ENCODE measurements around the gene SHQ1. TPM values are rescaled to one million over a fixed set of nuclear protein-coding genes. Genes with fewer than 3 reads are reported as not detected.
"Not testable (repeated sequence)": the region's sequence is repeated elsewhere in the genome, so short reads cannot be mapped to it uniquely, and the experiment has no call there.

Gene SHQ1
- total RNA-seq, 1 experiment from 2014 or later = 11.2 TPM

GRCh38 chr3:72800869-72801268 is 47.4 kb downstream of the SHQ1 start:
- DNase-seq (ENCODE audit: low spot score) = no peak

- no peak for DNase-seq (ENCODE audit: low spot score)
Measured at GRCh38 chr3:72798552-72799195, 49.6 kb downstream of the SHQ1 start.

GRCh38 chr3:72797773-72798543 is 50.3 kb downstream of the SHQ1 start:
- DNase-seq (ENCODE audit: low spot score) = no peak

DNA sequence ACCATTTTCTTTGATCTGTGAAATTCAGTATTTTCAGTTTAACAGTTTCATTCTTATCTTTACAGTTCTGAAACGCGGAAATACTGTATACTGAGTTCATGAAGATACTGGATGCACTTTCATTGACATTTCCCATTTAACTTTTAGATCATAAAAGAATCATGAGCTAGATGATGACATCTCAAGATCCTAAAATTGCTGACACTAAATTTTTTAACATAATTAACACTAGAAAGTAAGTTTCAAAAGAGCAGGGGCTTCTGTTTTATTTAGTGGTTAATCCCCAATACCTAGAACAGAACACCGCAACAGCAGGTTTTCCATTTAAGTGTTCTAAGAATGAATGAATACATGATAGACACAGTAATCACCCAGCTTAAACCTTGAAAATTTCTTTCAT is 54.2 kb downstream of the SHQ1 start:
- no peak for DNase-seq (ENCODE audit: low spot score)

- DNase-seq (ENCODE audit: low spot score) = no peak
Measured at GRCh38 chr3:72791161-72791560, 57.1 kb downstream of the SHQ1 start.

DNA sequence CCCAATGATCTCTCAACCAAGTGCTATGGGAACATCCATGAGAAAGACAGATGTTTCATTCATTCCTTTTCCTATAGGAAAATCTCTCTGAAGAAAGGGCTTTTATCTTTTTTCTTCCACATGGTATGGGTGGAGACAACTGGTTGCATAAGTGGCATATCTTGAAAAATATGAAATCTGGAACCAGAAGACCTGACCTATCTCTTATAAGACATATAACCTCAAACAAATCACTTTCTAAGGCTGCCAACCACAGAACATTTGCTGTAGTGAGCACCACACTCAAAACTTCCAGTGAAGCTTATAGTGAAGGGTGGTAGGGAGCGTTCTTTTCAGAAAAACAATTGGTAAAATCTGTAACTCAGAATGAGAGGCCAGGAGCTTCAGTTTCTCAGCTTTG is 58.5 kb downstream of the SHQ1 start:
- no peak for DNase-seq (ENCODE audit: low spot score)

DNA sequence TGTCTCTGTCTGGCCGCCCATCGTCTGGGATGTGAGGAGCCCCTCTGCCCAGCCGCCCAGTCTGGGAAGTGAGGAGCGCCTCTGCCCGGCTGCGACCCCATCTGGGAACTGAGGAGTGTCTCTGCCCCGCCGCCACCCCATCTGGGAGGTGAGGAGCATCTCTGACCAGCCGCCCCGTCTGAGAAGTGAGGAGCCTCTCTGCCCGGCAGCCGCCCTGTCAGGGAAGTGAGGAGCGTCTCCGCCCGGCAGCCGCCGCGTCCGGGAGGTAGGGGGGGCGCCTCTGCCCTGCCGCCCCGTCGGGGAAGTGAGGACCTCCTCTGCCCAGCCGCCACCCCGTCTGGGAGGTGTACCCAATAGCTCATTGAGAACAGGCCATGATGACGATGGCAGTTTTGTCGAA is 60.0 kb downstream of the SHQ1 start:
- DNase-seq (ENCODE audit: low spot score) = not testable (repeated sequence)

GRCh38 chr3:72786668-72787067 is 61.6 kb downstream of the SHQ1 start:
- DNase-seq (ENCODE audit: low spot score) = no peak

GRCh38 chr3:72784226-72784625 is 64.0 kb downstream of the SHQ1 start:
- DNase-seq (ENCODE audit: low spot score) = no peak

DNA sequence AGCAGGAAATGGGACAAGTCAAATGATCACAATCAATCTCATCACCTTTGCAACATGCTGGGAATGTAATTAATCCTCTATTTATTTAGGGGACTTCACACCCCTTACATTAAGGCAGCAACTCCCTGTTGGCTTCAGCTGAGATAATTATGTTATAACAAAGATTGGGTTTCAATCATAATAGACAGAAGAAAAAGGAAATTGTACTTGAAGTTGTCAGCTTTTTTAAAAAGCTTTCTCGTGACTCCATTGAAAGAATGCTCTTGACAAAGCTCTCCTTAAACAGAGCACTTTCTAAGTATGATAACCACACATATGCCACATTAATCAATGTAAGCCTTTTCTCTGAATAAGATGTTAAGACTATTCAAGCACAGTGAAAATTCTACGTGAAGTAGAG is 65.7 kb downstream of the SHQ1 start:
- DNase-seq (ENCODE audit: low spot score) = no peak

DNA sequence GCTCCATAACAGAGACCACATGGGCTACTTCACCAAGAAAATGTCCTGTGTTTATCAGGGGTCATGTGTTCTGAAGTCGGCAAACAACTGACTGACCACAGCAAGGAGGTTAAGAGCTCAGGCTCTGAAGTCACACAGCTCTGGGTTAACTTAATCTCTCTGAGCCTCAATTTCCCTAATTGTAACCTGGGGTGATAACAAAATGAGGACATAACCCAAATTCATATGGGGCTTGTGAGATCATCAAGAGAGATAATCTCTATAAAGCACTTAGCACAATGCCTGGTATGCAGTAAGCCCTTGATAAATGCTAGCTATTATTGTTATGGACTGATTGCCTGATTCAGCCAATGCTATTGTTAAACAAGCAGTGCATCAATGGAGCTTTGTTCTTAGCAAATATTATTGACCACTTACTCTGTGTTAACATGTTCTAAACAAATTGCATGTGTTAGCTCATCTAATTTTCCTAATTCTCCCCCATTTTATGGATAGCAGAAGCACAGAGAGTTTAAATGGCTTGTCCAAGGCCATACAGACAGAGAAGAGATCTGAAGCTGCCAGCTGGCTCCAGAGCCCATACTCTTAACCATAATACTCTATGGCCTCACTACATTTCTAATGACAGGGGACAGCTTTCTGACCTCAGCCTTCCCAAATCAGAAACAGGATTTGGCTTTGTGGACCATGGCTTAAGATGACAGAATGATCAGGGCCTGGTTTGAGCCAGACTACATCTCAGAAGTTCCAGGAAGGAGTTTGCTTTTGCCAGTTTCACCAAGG is 78.3 kb downstream of the SHQ1 start:
- no peak for DNase-seq (ENCODE audit: low spot score)

DNA sequence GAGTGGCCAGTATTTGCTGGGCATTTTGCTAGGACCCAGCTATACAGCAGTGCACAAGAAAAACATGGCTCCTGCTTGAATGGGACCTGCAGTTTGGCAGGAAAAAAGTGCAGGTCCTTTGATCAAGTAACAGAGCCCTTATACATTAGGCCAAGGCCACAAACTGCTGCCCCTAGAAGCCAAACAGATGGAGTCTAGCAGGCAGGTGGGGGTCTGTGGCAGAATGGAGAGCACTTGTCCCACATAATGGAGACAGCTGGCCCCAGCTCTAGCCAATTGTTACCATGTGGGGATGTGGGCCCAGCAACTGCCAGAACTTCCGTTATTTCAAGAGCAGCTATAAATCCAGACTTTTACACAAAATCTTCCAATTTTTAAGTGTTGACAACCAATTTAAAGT is 79.3 kb downstream of the SHQ1 start:
- DNase-seq (ENCODE audit: low spot score) = no peak

DNA sequence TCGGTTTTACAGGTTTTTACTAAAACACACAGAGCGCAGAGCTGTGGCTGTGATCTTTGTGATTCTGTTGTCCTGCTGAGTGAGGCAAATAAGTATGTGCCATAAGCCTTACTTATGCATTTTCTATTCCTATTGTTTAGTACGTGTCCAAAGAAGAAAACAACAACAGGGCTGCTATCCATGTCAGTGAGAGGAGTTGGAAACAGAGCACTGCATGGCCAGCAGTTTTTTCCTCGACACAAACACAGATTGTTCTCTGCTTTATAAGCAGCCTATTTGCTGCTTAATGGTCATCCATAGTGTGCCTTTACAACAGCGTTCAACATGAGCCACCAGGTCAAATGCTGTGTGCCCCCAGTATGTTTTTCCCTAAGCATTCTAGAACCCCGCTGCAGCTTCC is 79.8 kb downstream of the SHQ1 start:
- no peak for DNase-seq (ENCODE audit: low spot score)

- no peak for DNase-seq (ENCODE audit: low spot score)
Measured at GRCh38 chr3:72768006-72768441, 80.2 kb downstream of the SHQ1 start.

- no peak for DNase-seq (ENCODE audit: low spot score)
Measured at GRCh38 chr3:72766866-72767265, 81.4 kb downstream of the SHQ1 start.

DNA sequence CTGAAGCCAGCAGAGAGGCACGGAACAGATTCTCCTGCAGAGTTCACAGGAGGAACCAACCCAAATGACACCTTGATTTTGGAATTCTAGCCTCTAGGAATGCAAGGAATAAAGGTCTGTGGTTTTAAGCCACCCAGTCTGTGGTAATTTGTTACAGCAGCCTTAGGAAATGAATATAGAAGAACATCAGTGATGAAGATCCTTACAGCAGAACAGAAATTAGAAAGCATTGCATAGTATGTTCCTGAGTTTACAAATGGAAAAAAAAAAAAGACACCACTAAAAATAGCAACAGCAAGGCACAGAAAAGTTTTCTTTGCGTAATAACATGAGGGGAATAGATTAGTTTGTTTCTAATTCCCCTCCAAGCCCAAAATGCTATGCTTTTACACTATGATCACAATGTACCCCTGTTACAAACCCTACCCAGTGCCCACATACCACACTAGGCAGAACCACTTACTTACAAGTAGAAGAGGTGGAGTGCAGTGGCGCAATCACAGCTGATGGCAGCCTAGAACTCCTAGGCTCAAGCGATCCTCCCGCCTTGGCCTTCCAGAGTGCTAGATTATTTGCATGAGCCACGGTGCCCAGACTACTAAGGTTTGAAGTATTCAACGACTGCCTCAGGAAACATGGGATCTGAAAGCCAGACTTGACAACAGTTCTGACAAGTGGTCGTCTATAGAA is 84.3 kb downstream of the SHQ1 start:
- DNase-seq (ENCODE audit: low spot score) = no peak

GRCh38 chr3:72761410-72761809 is 86.8 kb downstream of the SHQ1 start:
- DNase-seq (ENCODE audit: low spot score) = no peak

DNA sequence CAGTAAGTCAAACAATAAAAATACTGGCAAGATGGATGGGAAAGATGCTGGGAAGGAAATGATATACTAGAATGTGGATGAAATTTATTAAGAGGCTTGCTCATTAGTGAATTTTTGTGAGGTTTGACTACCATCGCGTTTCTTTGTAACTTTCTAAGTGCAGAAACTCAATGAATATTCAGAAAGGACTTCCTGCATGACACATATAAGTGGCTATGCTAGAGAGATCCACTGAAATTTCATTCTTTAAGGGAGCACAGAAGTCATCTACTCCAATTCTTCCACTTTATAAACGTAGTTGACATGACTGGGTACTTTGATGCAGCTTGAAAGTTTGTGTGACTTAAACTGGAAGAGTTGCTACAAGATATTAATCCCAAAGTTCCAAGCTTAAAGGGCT is 88.0 kb downstream of the SHQ1 start:
- DNase-seq (ENCODE audit: low spot score) = no peak

DNA sequence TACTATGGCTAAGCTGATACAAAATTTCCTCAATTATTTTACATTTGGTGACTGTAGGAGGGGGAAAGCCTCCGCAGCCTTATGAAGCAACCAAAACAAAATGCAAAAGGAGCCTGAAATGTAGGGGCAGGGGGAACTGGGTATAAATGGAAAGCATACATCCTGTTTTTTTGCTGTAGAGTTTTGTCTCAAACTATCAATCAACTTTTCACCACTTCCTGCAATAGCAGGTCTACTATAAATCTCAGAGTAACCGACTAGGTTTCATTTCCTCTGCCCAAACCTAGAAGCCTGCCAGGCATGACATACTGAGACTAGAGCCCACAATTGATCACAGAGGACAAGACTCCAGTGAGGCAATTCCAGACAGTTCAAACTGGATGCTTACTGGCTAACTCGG is 91.3 kb downstream of the SHQ1 start:
- DNase-seq (ENCODE audit: low spot score) = no peak

DNA sequence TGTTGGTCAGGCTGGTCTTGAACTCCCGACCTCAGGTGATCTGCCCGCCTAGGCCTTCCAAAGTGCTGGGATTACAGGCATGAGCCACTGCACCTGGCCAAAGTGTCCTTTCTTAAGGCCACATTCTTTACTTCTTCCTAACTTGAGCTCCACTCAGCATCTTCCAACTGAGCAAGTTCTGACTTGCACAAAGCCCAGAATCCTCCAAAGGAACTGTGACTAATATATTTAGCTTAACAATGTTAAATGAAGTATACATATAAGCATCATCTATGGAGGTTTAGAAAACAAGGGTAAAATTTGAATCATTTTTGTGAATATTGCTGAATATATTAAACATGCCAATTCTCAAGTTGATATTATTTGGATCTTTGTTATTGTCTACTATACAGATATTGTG is 93.7 kb downstream of the SHQ1 start:
- DNase-seq (ENCODE audit: low spot score) = no peak

GRCh38 chr3:72753495-72753894 is 94.8 kb downstream of the SHQ1 start:
- no peak for DNase-seq (ENCODE audit: low spot score)

DNA sequence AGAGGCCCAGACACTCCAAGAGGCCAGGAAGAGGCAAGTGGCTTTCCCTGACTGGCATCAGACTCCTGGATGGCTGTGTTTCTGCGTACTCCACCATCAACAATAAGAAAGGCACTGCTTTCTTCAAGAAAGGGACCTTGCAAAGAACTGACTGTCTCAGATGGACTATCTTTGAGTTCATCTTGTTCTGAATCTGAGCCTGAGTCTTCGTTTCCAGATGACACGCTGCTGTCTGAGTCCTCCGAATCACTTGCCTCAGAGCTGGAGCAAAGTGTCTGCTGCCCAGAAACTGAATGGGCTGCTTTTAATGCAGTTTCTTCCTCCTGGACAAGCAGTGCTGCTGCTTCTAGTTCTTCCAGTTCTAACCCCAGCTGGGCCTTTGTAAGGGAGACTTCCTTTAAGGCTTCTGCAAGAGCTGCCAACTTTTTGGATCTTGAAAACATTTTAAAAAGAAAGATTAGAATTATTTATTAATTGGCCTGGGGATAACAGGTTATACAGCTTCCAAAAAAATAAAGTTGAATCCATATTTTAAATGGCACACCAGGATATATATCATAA is 97.8 kb downstream of the SHQ1 start:
- no peak for DNase-seq (ENCODE audit: low spot score)
